Heart right ventricle (tissue), 16 donors: Measurements from ENCODE around the gene ADARB2. TPM values are rescaled to one million over a fixed set of nuclear protein-coding genes. Genes with fewer than 3 reads are reported as not detected.

Experiments
- ATAC-seq, 8 donors: fragments of 200-7000 bp; cut with Tn5 transposase; one replicate each; pipeline ENCODE4 v1.9.1; 2020; ENCODE audit warnings: mild to moderate bottlenecking in 8 of 8, moderate library complexity in 8 of 8, moderate number of reproducible peaks in 1 of 8
- DNase-seq, 2 donors: peaks; one replicate each; pipeline ENCODE4 v3.0.0-alpha.2; 2020
- H3K27ac ChIP-seq, 10 donors: fragments of 200-600 bp; sonication (generic) in 2 of 10; one replicate each; pipeline versions ENCODE4 v1.5.0 to v1.8.0; 2020 to 2022; ENCODE audit warnings: mild to moderate bottlenecking in 3 of 10
- H3K27me3 ChIP-seq, 7 donors: fragments of 200-600 bp; one replicate each; pipeline ENCODE4 v1.8.0; 2021 to 2022; ENCODE audit warnings: mild to moderate bottlenecking in 2 of 7
- H3K36me3 ChIP-seq, 9 donors: fragments of 200-600 bp; sonication (generic) in 1 of 9; one replicate each; pipeline versions ENCODE4 v1.5.0 to v1.8.0; 2020 to 2022; ENCODE audit warnings: mild to moderate bottlenecking in 2 of 9
- H3K4me1 ChIP-seq, 9 donors: fragments of 200-600 bp; sonication (generic) in 1 of 9; one replicate each; pipeline versions ENCODE4 v1.5.0 to v1.8.0; 2020 to 2022; ENCODE audit warnings: mild to moderate bottlenecking in 4 of 9
- H3K4me3 ChIP-seq, 10 donors: fragments of 200-600 bp; sonication (generic) in 2 of 10; one replicate each; pipeline versions ENCODE4 v1.5.0 to v1.8.0; 2020 to 2022; ENCODE audit warnings: mild to moderate bottlenecking in 7 of 10, moderate library complexity in 2 of 10
- H3K9me3 ChIP-seq, 11 donors: fragments of 200-600 bp in 10 of 11; sonication (generic) in 2 of 11; one replicate each; pipeline versions ENCODE4 v1.5.0 to v1.8.0; 2013 to 2022; ENCODE audit warnings: mild to moderate bottlenecking in 2 of 11, control low read depth in 1 of 11, moderate library complexity in 1 of 11
- CTCF ChIP-seq, 9 donors: fragments of 200-600 bp; sonication (generic) in 2 of 9; IDR thresholded peaks; one replicate each; pipeline versions ENCODE4 v1.5.0 to v1.8.0; 2021 to 2022; ENCODE audit warnings: antibody characterized with exemption in 9 of 9, mild to moderate bottlenecking in 5 of 9, moderate library complexity in 1 of 9
- WGBS, 2 donors: extraction: QIAGEN DNeasy Blood & Tissue Kit; methylation state at CpG; one replicate each; pipeline ENCODE4 v1.1.7; 2013; ENCODE audit warnings: inconsistent platforms in 1 of 2; 5-methylcytosine and 5-hydroxymethylcytosine counted together
- intact Hi-C, 10 donors: fragments of 100-400 bp; cut with DNase I; formaldehyde crosslinking; loops; one replicate each; pipeline versions ENCODE4 v1.11.1 to v1.14.2; 2022
- polyA plus RNA-seq, 2 donors: library from polyadenylated mRNA; stranded (reverse); fragments of 200-250 nt; gene quantifications; one replicate each; pipeline ENCODE4 v1.2.3, GENCODE V29; 2013
- total RNA-seq, 10 donors: library from RNA; stranded (reverse); fragmentation: NEBNext Ultra II Directional in 3 of 10; extraction: Animal tissue kit (Norgen Biotek cat#: 25700) in 3 of 10; gene quantifications; one replicate each; pipeline versions ENCODE4 v1.2.1 to v1.2.4, GENCODE V29; 2021 to 2023
- donor health status: Arrhythmogenic right ventricular cardiomyopathy.
- donor health status: ischemic (EF 13 %, LVEDD 7.1; RV severe dilation, severe dysfunction).
- donor health status: healthy with polysubstance abuse.
- donor health status: DM: no; HTN: yes; CAD: no.
- donor health status: DM: no; HTN: no; CAD: no.
- donor health status: ischemic (EF 25% LVEDD 6.9; RV normal size, moderate dysfunction).
- donor health status: ischemic (EF 25% LVEDD 5.7; RV mildly dilated, moderate dysfunction).
- donor health status: healthy.
- donor health status: DM: yes; HTN: yes; CAD: no.
- donor health status: Ischemic cardiomyopathy.
- donor health status: ischemic (EF 35%, LVEDD 5.7; RV mildly dilated, moderate dysfunction).
- donor health status: nonischemic (EF 11% LVEDD 7.7; RV severe dilation, severe dysfunction).
- donor health status: DM: yes; HTN: yes; CAD: no.
- donor health status: PGD.
- donor health status: ischemic (EF 29% LVEDD 5.4; RV normal size, mild dysfunction).
- donor health status: nonischemic (EF 23%, LVEDD 6.1; RV moderate dilation, normal function).

The ADARB2 gene
- total and polyA plus RNA-seq, 12 donors: 0.08 to 0.47 (median 0.17) TPM; not detected in 2

DNA sequence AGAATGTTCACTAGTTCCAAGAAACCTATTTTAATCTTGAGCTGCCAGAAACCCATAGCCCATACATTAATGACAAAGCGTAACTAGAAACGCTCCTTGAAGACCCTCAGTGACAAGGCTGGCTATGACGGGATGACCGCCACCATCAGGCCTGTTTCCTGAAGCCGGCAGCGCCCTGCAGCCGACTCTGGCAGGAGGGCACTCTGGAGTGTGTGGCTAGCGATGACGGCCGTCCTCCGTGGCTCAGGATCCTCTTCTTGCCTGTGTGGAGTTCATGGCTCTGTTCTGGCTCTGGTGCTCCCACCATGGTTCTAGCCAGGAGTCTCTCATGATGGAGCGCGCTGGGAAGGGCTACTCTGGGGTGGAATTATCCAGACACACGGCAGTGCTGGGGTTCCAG, 224.1 kb downstream of the ADARB2 start:
- intact Hi-C loops: no loop called here
- Histone ChIP-seq H3K36me3 (no peaks in the 10 kb centered on the region), H3K27me3 (peaks cover 0 to 17% (median 0%) of the 10 kb centered on the region in 7 donors), H3K9me3 (no peaks in the 10 kb centered on the region), H3K4me1 (no peaks in the 10 kb centered on the region), H3K4me3 (no peak overlapping the region), H3K27ac (no peak overlapping the region)
- TF ChIP-seq CTCF (IDR thresholded peaks at IDR 0.05): no peak
- ATAC-seq (no peak), DNase-seq (no peak)
- WGBS, 2 donors: 85 to 88% methylated on average over 14 of the region's 14 CpGs

DNA sequence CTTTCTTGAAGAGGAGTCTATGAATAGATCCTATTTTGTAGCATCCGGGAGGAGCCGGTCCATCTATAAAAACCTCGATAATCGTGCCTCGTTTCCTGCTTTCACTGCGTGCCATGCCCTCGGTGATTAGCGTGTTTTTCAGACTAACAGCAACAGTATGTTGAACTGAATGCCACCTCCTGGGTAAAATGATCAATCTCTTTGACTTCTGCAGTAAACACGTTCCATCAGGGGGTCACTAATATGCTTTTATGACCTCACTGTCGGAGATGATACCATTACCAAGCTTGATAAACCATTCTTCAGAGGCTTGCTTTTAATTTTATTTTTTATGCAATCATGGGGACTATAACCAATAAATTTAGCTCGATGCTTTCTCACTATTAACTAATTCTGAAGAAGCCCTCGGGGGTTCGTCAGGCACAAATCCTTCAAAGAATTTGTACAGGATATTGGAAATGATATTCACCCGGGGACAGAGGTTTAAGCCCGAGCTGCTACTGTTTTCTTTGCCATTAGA, 228.3 kb downstream of the ADARB2 start:
- no peaks in the 10 kb centered on the region for H3K9me3 ChIP-seq
- intact Hi-C loops: no loop called here
- no peak overlapping the region for H3K27ac ChIP-seq
- 72 to 76% methylated on average over 15 of the region's 15 CpGs for WGBS, 2 donors
- peaks cover 0 to 9% (median 0%) of the 10 kb centered on the region in 7 donors for H3K27me3 ChIP-seq
- no peaks in the 10 kb centered on the region for H3K36me3 ChIP-seq
- no peaks in the 10 kb centered on the region for H3K4me1 ChIP-seq
- ATAC-seq (no peak), DNase-seq (no peak)
- H3K4me3 ChIP-seq: no peak overlapping the region
- no peak for TF ChIP-seq CTCF (IDR thresholded peaks at IDR 0.05)

DNA sequence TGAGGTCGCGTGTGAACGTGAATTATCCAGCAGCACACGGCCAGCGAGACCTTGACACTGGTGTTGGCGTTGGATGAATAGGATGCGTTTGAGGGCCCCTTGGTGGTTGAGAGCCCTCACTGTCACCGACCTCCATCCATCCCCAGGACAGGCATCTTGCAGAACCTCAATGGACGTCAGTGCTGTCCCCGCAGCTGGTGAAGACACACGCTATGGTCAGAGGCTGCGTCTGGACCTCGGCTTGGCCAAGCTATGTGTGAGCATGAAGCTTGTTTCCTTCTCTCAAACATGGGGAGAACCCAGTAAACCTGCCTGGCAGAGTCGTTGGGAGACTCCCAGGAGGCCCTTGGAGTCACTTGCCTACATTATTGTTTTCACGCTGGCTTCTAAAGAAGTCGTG, 229.2 kb downstream of the ADARB2 start:
- no peaks in the 10 kb centered on the region for H3K4me1 ChIP-seq
- peaks cover 0 to 9% (median 0%) of the 10 kb centered on the region in 7 donors for H3K27me3 ChIP-seq
- H3K4me3 ChIP-seq: no peak overlapping the region
- TF ChIP-seq CTCF (IDR thresholded peaks at IDR 0.05): no peak
- no peak overlapping the region for H3K27ac ChIP-seq
- H3K36me3 ChIP-seq: no peaks in the 10 kb centered on the region
- WGBS, 2 donors: 87 to 90% methylated on average over 16 of the region's 16 CpGs
- intact Hi-C loops: no loop called here
- DNase-seq (no peak), ATAC-seq (no peak)
- H3K9me3 ChIP-seq: no peaks in the 10 kb centered on the region

DNA sequence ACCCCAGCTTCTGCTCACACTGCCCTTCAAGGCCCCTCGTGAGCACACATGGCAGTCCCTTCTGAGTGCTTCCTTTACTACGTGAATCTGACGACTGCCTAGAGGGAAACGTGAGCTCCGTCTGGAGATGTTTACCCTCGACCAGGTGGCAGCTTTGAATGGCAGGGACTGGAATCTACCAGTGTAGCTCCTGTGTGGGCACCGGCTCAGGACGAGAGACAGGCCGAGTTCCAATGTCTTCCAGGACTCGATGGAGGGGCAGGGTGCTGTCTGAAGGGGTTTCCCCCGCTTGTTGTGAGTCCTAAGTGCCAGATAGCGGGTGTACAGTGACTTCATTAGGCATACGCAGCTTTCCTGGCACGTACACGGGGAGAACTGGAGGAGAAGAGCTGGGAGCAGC, 229.9 kb downstream of the ADARB2 start:
- TF ChIP-seq CTCF (IDR thresholded peaks at IDR 0.05): no peak
- intact Hi-C loops: no loop called here
- Histone ChIP-seq H3K36me3 (no peaks in the 10 kb centered on the region), H3K27ac (no peak overlapping the region), H3K9me3 (no peaks in the 10 kb centered on the region), H3K4me1 (no peaks in the 10 kb centered on the region), H3K4me3 (no peak overlapping the region), H3K27me3 (peaks cover 0 to 9% (median 0%) of the 10 kb centered on the region in 7 donors)
- ATAC-seq (no peak), DNase-seq (no peak)
- WGBS, 2 donors: 81 to 82% methylated on average over 15 of the region's 15 CpGs
